NB4 (cell line): ENCODE measurements around the gene TRIM32.
A peak's percentile ranks its signal among the peaks of the same experiment; 100 is the strongest.

ENCODE experiments used
- DNase-seq: peaks from one replicate; pipeline ENCODE4 v3.0.0; 2010; ENCODE audit warnings: low read depth
- H3K4me3 ChIP-seq: one replicate; pipeline ENCODE4 v1.5.1; 2011; ENCODE audit warnings: mild to moderate bottlenecking, low read depth, low read length, moderate library complexity
- MYC ChIP-seq: IDR thresholded peaks from 2 replicates; pipeline ENCODE4 v1.6.1; 2011; ENCODE audit warnings: low read depth, low read length
- POLR2A ChIP-seq: IDR thresholded peaks from 2 replicates; pipeline ENCODE4 v1.6.1; 2011; ENCODE audit warnings: mild to moderate bottlenecking; ENCODE audit not compliant: insufficient read length; ENCODE audit errors: extremely low read depth
- TF ChIP-seq, protein P1 (sequence below): IDR thresholded peaks from one replicate; pipeline ENCODE4 v1.5.1; 2012; ENCODE audit warnings: low read depth, low read length
- TF ChIP-seq, protein P2 (sequence below): IDR thresholded peaks from 2 replicates; pipeline ENCODE4 v1.6.1; 2011; ENCODE audit warnings: low read depth, low read length

The TRIM32 gene

DNA sequence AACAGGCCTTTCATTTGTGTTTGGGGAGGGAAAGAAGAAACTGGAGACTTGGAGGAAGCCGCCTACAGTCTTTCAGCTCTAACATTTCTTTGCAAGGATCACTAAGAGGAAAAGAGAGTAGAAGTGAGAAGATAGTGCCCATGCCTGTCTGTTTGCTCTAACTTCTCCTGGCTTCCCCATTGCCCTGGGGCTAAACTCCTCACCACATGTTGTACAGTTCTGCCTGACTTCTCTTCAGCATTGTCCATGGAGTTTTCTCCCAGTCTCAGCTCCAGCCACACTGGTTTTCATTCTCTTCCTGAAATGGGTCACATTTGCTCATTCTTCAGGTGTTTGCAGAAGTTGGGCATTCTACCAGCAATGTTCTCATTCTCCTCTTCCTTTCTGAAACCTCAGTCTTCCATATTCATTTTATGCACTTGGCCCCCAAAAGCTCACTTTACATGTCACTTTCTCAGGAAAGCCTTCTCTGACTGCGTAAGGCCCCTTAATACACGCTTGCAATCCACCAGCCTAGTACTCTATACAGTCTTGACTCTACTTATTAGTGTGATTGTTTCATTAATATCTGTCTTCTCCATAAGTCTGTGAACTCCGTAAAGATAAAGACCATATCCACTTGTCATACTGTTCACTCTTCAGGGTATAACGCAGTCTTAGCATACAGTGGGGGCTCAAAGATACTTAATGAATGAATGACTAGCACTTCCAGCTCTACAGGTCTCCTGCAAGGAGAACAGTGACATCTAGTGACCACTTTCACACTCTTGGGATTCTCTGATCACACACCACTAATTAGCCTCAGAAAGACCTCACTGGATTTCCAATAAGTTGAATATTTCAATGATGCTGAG is 40.2 kb upstream of the TRIM32 start:
- TF ChIP-seq, protein P1, sequence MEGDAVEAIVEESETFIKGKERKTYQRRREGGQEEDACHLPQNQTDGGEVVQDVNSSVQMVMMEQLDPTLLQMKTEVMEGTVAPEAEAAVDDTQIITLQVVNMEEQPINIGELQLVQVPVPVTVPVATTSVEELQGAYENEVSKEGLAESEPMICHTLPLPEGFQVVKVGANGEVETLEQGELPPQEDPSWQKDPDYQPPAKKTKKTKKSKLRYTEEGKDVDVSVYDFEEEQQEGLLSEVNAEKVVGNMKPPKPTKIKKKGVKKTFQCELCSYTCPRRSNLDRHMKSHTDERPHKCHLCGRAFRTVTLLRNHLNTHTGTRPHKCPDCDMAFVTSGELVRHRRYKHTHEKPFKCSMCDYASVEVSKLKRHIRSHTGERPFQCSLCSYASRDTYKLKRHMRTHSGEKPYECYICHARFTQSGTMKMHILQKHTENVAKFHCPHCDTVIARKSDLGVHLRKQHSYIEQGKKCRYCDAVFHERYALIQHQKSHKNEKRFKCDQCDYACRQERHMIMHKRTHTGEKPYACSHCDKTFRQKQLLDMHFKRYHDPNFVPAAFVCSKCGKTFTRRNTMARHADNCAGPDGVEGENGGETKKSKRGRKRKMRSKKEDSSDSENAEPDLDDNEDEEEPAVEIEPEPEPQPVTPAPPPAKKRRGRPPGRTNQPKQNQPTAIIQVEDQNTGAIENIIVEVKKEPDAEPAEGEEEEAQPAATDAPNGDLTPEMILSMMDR = peak; percentile 60
- TF ChIP-seq, protein P2, sequence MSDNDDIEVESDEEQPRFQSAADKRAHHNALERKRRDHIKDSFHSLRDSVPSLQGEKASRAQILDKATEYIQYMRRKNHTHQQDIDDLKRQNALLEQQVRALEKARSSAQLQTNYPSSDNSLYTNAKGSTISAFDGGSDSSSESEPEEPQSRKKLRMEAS = no peak
- H3K4me3 ChIP-seq = no peak overlapping the region
- peak; percentile 38 for DNase-seq

GRCh38 chr9:116647515-116647809 is 39.6 kb upstream of the TRIM32 start:
- TF ChIP-seq, protein P1 = no peak
- no peak for TF ChIP-seq POLR2A
- no peak for TF ChIP-seq MYC
- TF ChIP-seq, protein P2 = no peak
- H3K4me3 ChIP-seq = no peak overlapping the region
- no peak for DNase-seq

GRCh38 chr9:116653348-116654058 is 33.6 kb upstream of the TRIM32 start:
- no peak overlapping the region for H3K4me3 ChIP-seq
- no peak for DNase-seq
- TF ChIP-seq POLR2A (no peak), MYC (no peak)
- TF ChIP-seq, protein P2 = no peak
- TF ChIP-seq, protein P1 = no peak

- H3K4me3 ChIP-seq = no peak overlapping the region
- TF ChIP-seq MYC = no peak
- no peak for TF ChIP-seq POLR2A
- TF ChIP-seq, protein P2 = no peak
- TF ChIP-seq, protein P1 = no peak
- no peak for DNase-seq
Observed at GRCh38 chr9:116654059-116654355, 33.1 kb upstream of the TRIM32 start.

- no peak for DNase-seq
- no peak overlapping the region for H3K4me3 ChIP-seq
- TF ChIP-seq POLR2A (no peak), MYC (no peak)
- TF ChIP-seq, protein P1 = no peak
- TF ChIP-seq, protein P2 = no peak
Observed at GRCh38 chr9:116656501-116656971, 30.6 kb upstream of the TRIM32 start.
